GM18520 (cell line): ENCODE measurements around the gene ZNF277.
"Not testable (repeated sequence)": the region's sequence is repeated elsewhere in the genome, so short reads cannot be mapped to it uniquely, and the experiment has no call there.

ENCODE experiments used
- ATAC-seq: cut with Tn5 transposase; IDR thresholded peaks from one replicate; pipeline ENCODE4 v1.9.1; 2021; ENCODE audit not compliant: unreplicated experiment

ZNF277 gene

GRCh38 chr7:112207765-112208164, 1.3 kb downstream of the ZNF277 start:
- ATAC-seq, result no peak

GRCh38 chr7:112211348-112211907, 4.9 kb downstream of the ZNF277 start:
- ATAC-seq, result no peak

- ATAC-seq, result no peak
Observed at GRCh38 chr7:112212571-112212970, 6.1 kb downstream of the ZNF277 start.

- ATAC-seq, result no peak
Observed at GRCh38 chr7:112213735-112214134, 7.2 kb downstream of the ZNF277 start.

GRCh38 chr7:112214268-112214667, 7.8 kb downstream of the ZNF277 start:
- ATAC-seq, result no peak

GRCh38 chr7:112214883-112215282, 8.4 kb downstream of the ZNF277 start:
- no peak for ATAC-seq

- no peak for ATAC-seq
Observed at GRCh38 chr7:112215787-112216186, 9.3 kb downstream of the ZNF277 start.

GRCh38 chr7:112220877-112221434, 14.5 kb downstream of the ZNF277 start:
- ATAC-seq, result no peak

- ATAC-seq, result no peak
Observed at GRCh38 chr7:112223310-112223709, 16.8 kb downstream of the ZNF277 start.

GRCh38 chr7:112224186-112224585, 17.7 kb downstream of the ZNF277 start:
- ATAC-seq, result no peak

- ATAC-seq, result no peak
Observed at GRCh38 chr7:112225006-112225405, 18.5 kb downstream of the ZNF277 start.

GRCh38 chr7:112226701-112227276, 20.3 kb downstream of the ZNF277 start:
- no peak for ATAC-seq

GRCh38 chr7:112228632-112229031, 22.1 kb downstream of the ZNF277 start:
- no peak for ATAC-seq

GRCh38 chr7:112232212-112232978, 25.9 kb downstream of the ZNF277 start:
- no peak for ATAC-seq

GRCh38 chr7:112233048-112233697, 26.7 kb downstream of the ZNF277 start:
- ATAC-seq, result no peak

- ATAC-seq, result no peak
Observed at GRCh38 chr7:112234147-112234546, 27.7 kb downstream of the ZNF277 start.

GRCh38 chr7:112236597-112236996, 30.1 kb downstream of the ZNF277 start:
- ATAC-seq, result no peak

GRCh38 chr7:112238330-112238729, 31.8 kb downstream of the ZNF277 start:
- no peak for ATAC-seq

- ATAC-seq, result no peak
Observed at GRCh38 chr7:112238852-112239610, 32.5 kb downstream of the ZNF277 start.

- no peak for ATAC-seq
Observed at GRCh38 chr7:112248598-112248997, 42.1 kb downstream of the ZNF277 start.

- ATAC-seq, result not testable (repeated sequence)
Observed at GRCh38 chr7:112249967-112250366, 43.5 kb downstream of the ZNF277 start.
